AG04449 (cell line): ENCODE data around the gene SARDH.

Experiments used
- CTCF ChIA-PET: fragments of 350-600 bp; formaldehyde crosslinking; extraction: SDS; loops from one replicate; lab custom pipeline; 2021; ENCODE audit warnings: antibody characterized with exemption; lab: Yijun Ruan, JAX
- POLR2A ChIA-PET: fragments of 400-600, 350-600 bp; formaldehyde crosslinking; extraction: SDS; loops from one replicate; lab custom pipeline; 2020; ENCODE audit warnings: antibody characterized with exemption, inconsistent platforms; lab: Yijun Ruan, JAX
- DNase-seq: peaks from one replicate; pipeline ENCODE4 v3.0.0-alpha.2; 2010; ENCODE audit warnings: low read depth, low spot score
- H3K4me3 ChIP-seq: 2 replicates; pipeline ENCODE4 v1.5.1; 2011; ENCODE audit warnings: low read depth, mild to moderate bottlenecking, control low read depth, low read length
- CTCF ChIP-seq: IDR thresholded peaks from one replicate; pipeline ENCODE4 v1.5.1; 2011; ENCODE audit warnings: mild to moderate bottlenecking, moderate library complexity, low read length, control low read depth, inconsistent platforms; ENCODE audit not compliant: insufficient read depth; ENCODE audit errors: missing control alignments

The SARDH gene

GRCh38 chr9:133656211-133657119 is 81.7 kb downstream of the SARDH start:
- no peak for TF ChIP-seq CTCF
- CTCF ChIA-PET = no interaction called here
- DNase-seq = no peak
- POLR2A ChIA-PET = no interaction called here
- no peak overlapping the region for H3K4me3 ChIP-seq

- DNase-seq = no peak
- CTCF ChIA-PET = no interaction called here
- no peak overlapping the region for H3K4me3 ChIP-seq
- TF ChIP-seq CTCF = no peak
- POLR2A ChIA-PET = no interaction called here
These were observed 82.5 kb downstream of the SARDH start for GRCh38 chr9:133655701-133656100.

GRCh38 chr9:133654736-133655657 is 83.2 kb downstream of the SARDH start:
- no peak for TF ChIP-seq CTCF
- CTCF ChIA-PET = no interaction called here

GRCh38 chr9:133653638-133654037 is 84.5 kb downstream of the SARDH start:
- H3K4me3 ChIP-seq = no peak overlapping the region
- no peak for DNase-seq
- TF ChIP-seq CTCF = no peak
- ChIA-PET POLR2A (no interaction called here), CTCF (no interaction called here)

More at GRCh38 chr9:133654736-133655657, 83.2 kb downstream of the SARDH start:
- DNase-seq = no peak
- H3K4me3 ChIP-seq = no peak overlapping the region
- POLR2A ChIA-PET = no interaction called here

- POLR2A ChIA-PET = no interaction called here
- no peak overlapping the region for H3K4me3 ChIP-seq
- CTCF ChIA-PET = no interaction called here
- DNase-seq = no peak
- no peak for TF ChIP-seq CTCF
These were observed 88.1 kb downstream of the SARDH start for GRCh38 chr9:133650026-133650425.

GRCh38 chr9:133649194-133649593 is 89.0 kb downstream of the SARDH start:
- ChIA-PET CTCF (no interaction called here), POLR2A (no interaction called here)
- TF ChIP-seq CTCF = no peak

More at GRCh38 chr9:133649194-133649593, 89.0 kb downstream of the SARDH start:
- H3K4me3 ChIP-seq = no peak overlapping the region
- no peak for DNase-seq
